GM23338 (cell line): ENCODE data around the gene UQCC3. TPM values are rescaled to one million over a fixed set of nuclear protein-coding genes. Genes with fewer than 3 reads are reported as not detected.
A peak's percentile ranks its signal among the peaks of the same experiment; 100 is the strongest.
"Not testable (repeated sequence)": the region's sequence is repeated elsewhere in the genome, so short reads cannot be mapped to it uniquely, and the experiment has no call there.

Experiments used
- ATAC-seq: fragments of 200-7000 bp; cut with Tn5 transposase; 3 replicates; pipeline ENCODE4 v1.9.1; 2020
- DNase-seq: peaks from one replicate; pipeline ENCODE4 v3.0.0-alpha.2; 2015; ENCODE audit warnings: low spot score
- H2AFZ ChIP-seq: fragments of 200-600 bp; sonication (generic); 2 replicates; pipeline ENCODE4 v1.8.0; 2016; ENCODE audit warnings: antibody characterized with exemption, mild to moderate bottlenecking, moderate library complexity
- H3F3A ChIP-seq: fragments of 200-600 bp; sonication (generic); replicated peaks from 2 replicates; pipeline ENCODE4 v1.8.0; 2017; ENCODE audit warnings: antibody characterized with exemption, mixed run types, low read depth
- H3K27ac ChIP-seq: fragments of 200-600 bp; sonication (generic); 2 replicates; pipeline ENCODE4 v1.6.1; 2016; ENCODE audit warnings: low read depth
- H3K27me3 ChIP-seq: fragments of 200-600 bp; sonication (generic); 2 replicates; pipeline ENCODE4 v1.8.0; 2016; ENCODE audit warnings: mild to moderate bottlenecking, mixed run types, moderate library complexity; ENCODE audit not compliant: insufficient read depth
- H3K36me3 ChIP-seq: fragments of 200-600 bp; sonication (generic); 2 replicates; pipeline ENCODE4 v1.8.0; 2016; ENCODE audit warnings: mild to moderate bottlenecking; ENCODE audit not compliant: insufficient read depth
- H3K4me1 ChIP-seq: fragments of 200-600 bp; sonication (generic); 2 replicates; pipeline ENCODE4 v1.8.0; 2016; ENCODE audit warnings: mild to moderate bottlenecking, moderate library complexity; ENCODE audit not compliant: insufficient read depth
- H3K4me2 ChIP-seq: fragments of 200-600 bp; sonication (generic); 2 replicates; pipeline ENCODE4 v1.7.1; 2017; ENCODE audit warnings: mixed run types
- H3K4me3 ChIP-seq: fragments of 200-600 bp; sonication (generic); 2 replicates; pipeline ENCODE4 v1.6.1; 2016; ENCODE audit warnings: mixed run types
- H3K79me2 ChIP-seq: fragments of 200-600 bp; sonication (generic); replicated peaks from 2 replicates; pipeline ENCODE4 v1.8.0; 2017; ENCODE audit warnings: mild to moderate bottlenecking; ENCODE audit not compliant: insufficient read depth
- H3K9me2 ChIP-seq: fragments of 200-600 bp; sonication (generic); 2 replicates; pipeline ENCODE4 v1.8.0; 2017; ENCODE audit not compliant: insufficient read depth
- H4K20me1 ChIP-seq: fragments of 200-600 bp; sonication (generic); replicated peaks from 2 replicates; pipeline ENCODE4 v1.8.0; 2017; ENCODE audit warnings: mild to moderate bottlenecking; ENCODE audit not compliant: insufficient read depth
- H3K27ac Mint-ChIP-seq: 2 replicates; pipeline ENCODE4 v1.8.0; 2020; ENCODE audit warnings: inconsistent platforms, mild to moderate bottlenecking, moderate library complexity, mixed read lengths
- H3K27me3 Mint-ChIP-seq: 3 replicates; pipeline ENCODE4 v1.8.0; 2022; ENCODE audit warnings: low read depth, mild to moderate bottlenecking, moderate library complexity, mixed read lengths, inconsistent platforms; ENCODE audit not compliant: insufficient read depth, poor library complexity
- H3K36me3 Mint-ChIP-seq: 3 replicates; pipeline ENCODE4 v1.8.0; 2021; ENCODE audit warnings: low read depth, mild to moderate bottlenecking, inconsistent platforms, moderate library complexity, mixed read lengths
- H3K4me1 Mint-ChIP-seq: 3 replicates; pipeline ENCODE4 v1.8.0; 2020; ENCODE audit warnings: mild to moderate bottlenecking, inconsistent platforms, mixed read lengths
- H3K4me3 Mint-ChIP-seq: 3 replicates; pipeline ENCODE4 v1.8.0; 2021; ENCODE audit warnings: moderate library complexity, mild to moderate bottlenecking, inconsistent platforms, mixed read lengths
- H3K9me3 Mint-ChIP-seq: 3 replicates; pipeline ENCODE4 v1.8.0; 2020; ENCODE audit warnings: moderate library complexity, mild to moderate bottlenecking, inconsistent platforms, mixed read lengths
- CREB1 ChIP-seq: fragments of 250-450 bp; sonication (Bioruptor Pico); IDR thresholded peaks from 2 replicates; pipeline ENCODE4 v1.5.0; 2020; ENCODE audit warnings: low read depth, mild to moderate bottlenecking, moderate library complexity
- EZH2 ChIP-seq: fragments of 200-600 bp; sonication (generic); IDR thresholded peaks from one replicate; pipeline ENCODE4 v1.8.0; 2017; ENCODE audit warnings: antibody characterized with exemption, mild to moderate bottlenecking, low read depth; ENCODE audit not compliant: unreplicated experiment
- EZH2phosphoT487 ChIP-seq: fragments of 200-600 bp; sonication (generic); IDR thresholded peaks from one replicate; pipeline ENCODE4 v1.8.1; 2018; ENCODE audit warnings: antibody characterized with exemption; ENCODE audit not compliant: unreplicated experiment
- JUNB ChIP-seq: IDR thresholded peaks from one replicate; pipeline ENCODE4 v1.6.1; 2016; ENCODE audit warnings: antibody characterized with exemption; ENCODE audit not compliant: unreplicated experiment
- NANOG ChIP-seq: IDR thresholded peaks from 2 replicates; pipeline ENCODE4 v1.6.1; 2016; ENCODE audit warnings: antibody characterized with exemption, borderline replicate concordance
- POLR2AphosphoS5 ChIP-seq: IDR thresholded peaks from 2 replicates; pipeline ENCODE4 v1.6.1; 2016; ENCODE audit warnings: antibody characterized with exemption, low read depth
- STAT1 ChIP-seq: IDR thresholded peaks from one replicate; pipeline ENCODE4 v1.6.1; 2016; ENCODE audit warnings: antibody characterized with exemption; ENCODE audit not compliant: unreplicated experiment
- ZNF114 ChIP-seq: fragments of 250-450 bp; sonication (Bioruptor Pico); IDR thresholded peaks from 2 replicates; pipeline ENCODE4 v1.5.0; 2020; ENCODE audit warnings: mild to moderate bottlenecking, moderate library complexity
- ZNF331 ChIP-seq: fragments of 250-450 bp; sonication (Bioruptor Pico); IDR thresholded peaks from 2 replicates; pipeline ENCODE4 v1.5.0; 2020; ENCODE audit warnings: low read depth, mild to moderate bottlenecking, moderate library complexity
- polyA plus RNA-seq: library from polyadenylated mRNA; unstranded; fragments of >200 nt; fragmentation: Nextera tagmentation; extraction: Ambion mirVana; gene quantifications from 2 replicates; pipeline ENCODE4 v1.2.1, GENCODE V29; 2016
- total RNA-seq: library from RNA; depleted of rRNA; stranded (reverse); fragments of >200 nt; shearing (Covaris generic); gene quantifications from 2 replicates; pipeline ENCODE4 v1.2.3, GENCODE V29; 2014
- TF ChIP-seq, protein P1 (sequence below): IDR thresholded peaks from one replicate; pipeline ENCODE4 v1.6.1; 2018; ENCODE audit warnings: antibody characterized with exemption; ENCODE audit not compliant: unreplicated experiment
- TF ChIP-seq, protein P2 (sequence below): IDR thresholded peaks from 2 replicates; pipeline ENCODE4 v1.6.1; 2016; ENCODE audit warnings: antibody characterized with exemption

UQCC3 gene
- total and polyA plus RNA-seq, 2 experiments from 2014 or later: 13.0 to 54.7 TPM

DNA sequence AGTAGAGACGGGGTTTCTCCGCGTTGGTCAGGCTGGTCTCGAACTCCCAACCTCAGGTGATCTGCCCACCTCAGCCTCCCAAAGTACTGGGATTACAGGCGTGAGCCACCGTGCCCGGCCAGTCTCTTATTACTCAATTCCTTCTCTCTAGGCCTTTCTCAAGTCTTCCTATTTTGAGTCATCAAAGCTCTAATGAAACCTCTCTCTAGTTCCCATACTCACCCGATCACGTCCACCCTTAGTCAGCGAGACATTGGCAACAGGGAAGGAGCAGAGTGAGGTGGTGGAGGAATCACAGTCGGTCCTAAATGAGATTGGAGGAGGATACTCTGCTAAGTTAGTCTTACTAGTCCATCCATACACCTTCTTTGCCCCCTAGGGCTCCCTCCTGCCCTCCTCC is 30.8 kb downstream of the UQCC3 start:
- H4K20me1 ChIP-seq: no peaks in the 10 kb centered on the region; the same call in 1 of the 2 replicates
- TF ChIP-seq, protein P1, sequence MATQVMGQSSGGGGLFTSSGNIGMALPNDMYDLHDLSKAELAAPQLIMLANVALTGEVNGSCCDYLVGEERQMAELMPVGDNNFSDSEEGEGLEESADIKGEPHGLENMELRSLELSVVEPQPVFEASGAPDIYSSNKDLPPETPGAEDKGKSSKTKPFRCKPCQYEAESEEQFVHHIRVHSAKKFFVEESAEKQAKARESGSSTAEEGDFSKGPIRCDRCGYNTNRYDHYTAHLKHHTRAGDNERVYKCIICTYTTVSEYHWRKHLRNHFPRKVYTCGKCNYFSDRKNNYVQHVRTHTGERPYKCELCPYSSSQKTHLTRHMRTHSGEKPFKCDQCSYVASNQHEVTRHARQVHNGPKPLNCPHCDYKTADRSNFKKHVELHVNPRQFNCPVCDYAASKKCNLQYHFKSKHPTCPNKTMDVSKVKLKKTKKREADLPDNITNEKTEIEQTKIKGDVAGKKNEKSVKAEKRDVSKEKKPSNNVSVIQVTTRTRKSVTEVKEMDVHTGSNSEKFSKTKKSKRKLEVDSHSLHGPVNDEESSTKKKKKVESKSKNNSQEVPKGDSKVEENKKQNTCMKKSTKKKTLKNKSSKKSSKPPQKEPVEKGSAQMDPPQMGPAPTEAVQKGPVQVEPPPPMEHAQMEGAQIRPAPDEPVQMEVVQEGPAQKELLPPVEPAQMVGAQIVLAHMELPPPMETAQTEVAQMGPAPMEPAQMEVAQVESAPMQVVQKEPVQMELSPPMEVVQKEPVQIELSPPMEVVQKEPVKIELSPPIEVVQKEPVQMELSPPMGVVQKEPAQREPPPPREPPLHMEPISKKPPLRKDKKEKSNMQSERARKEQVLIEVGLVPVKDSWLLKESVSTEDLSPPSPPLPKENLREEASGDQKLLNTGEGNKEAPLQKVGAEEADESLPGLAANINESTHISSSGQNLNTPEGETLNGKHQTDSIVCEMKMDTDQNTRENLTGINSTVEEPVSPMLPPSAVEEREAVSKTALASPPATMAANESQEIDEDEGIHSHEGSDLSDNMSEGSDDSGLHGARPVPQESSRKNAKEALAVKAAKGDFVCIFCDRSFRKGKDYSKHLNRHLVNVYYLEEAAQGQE: no peak
- TF ChIP-seq ZNF331 (CRISPR knock-in tag) (no peak), JUNB (no peak), STAT1 (no peak)
- Mint-ChIP-seq H3K4me3 (no peak overlapping the region), H3K27me3 (peaks cover 10% of the 10 kb centered on the region), H3K4me1 (peaks cover 9% of the 10 kb centered on the region), H3K9me3 (no peaks in the 10 kb centered on the region), H3K27ac (no peak overlapping the region), H3K36me3 (peaks cover 38% of the 10 kb centered on the region)
- H3K4me2 ChIP-seq: no peak overlapping the region
- DNase-seq (no peak), ATAC-seq (no peak)
- H3K4me1 ChIP-seq: peaks cover 3% of the 10 kb centered on the region
- H3K79me2 ChIP-seq: peaks cover 9% of the 10 kb centered on the region
- H3F3A ChIP-seq: peaks cover 19% of the 10 kb centered on the region
- no peak overlapping the region for H3K4me3 ChIP-seq
- H2AFZ ChIP-seq: no peak overlapping the region
- no peak overlapping the region for H3K27ac ChIP-seq
- H3K27me3 ChIP-seq: no peaks in the 10 kb centered on the region
- H3K36me3 ChIP-seq: peaks cover 11% of the 10 kb centered on the region
- H3K9me2 ChIP-seq: no peaks in the 10 kb centered on the region

DNA sequence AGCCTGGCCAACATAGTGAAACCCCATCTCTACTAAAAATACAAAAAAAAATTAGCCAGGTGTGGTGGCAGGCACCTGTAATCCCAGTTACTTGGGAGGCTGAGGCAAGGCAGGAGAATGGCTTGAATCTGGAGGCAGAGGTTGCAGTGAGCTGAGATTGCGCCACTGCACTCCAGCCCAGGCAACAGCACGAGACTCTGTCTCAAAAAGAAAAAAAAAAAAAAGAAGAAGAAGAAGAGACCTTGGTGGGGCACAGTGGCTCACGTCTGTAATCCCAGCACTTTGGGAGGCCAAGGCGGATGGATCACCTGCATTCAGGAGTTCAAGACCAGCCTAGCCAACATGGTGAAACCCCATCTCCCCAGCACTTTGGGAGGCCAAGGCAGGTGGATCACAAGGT is 32.4 kb downstream of the UQCC3 start:
- H3K36me3 ChIP-seq: peaks cover 11% of the 10 kb centered on the region
- H3K9me2 ChIP-seq, H3K27ac Mint-ChIP-seq, H3K27ac ChIP-seq, H4K20me1 ChIP-seq, H3K4me3 ChIP-seq, H3K4me3 Mint-ChIP-seq, DNase-seq, H2AFZ ChIP-seq, H3K79me2 ChIP-seq, H3K4me2 ChIP-seq, H3K9me3 Mint-ChIP-seq, H3K27me3 ChIP-seq, ATAC-seq: not testable (repeated sequence)
- peaks cover 33% of the 10 kb centered on the region for H3K36me3 Mint-ChIP-seq
- H3K4me1 ChIP-seq: peaks cover 17% of the 10 kb centered on the region
- H3K27me3 Mint-ChIP-seq: peaks cover 19% of the 10 kb centered on the region
- peaks cover 25% of the 10 kb centered on the region for H3K4me1 Mint-ChIP-seq
- H3F3A ChIP-seq: peaks cover 32% of the 10 kb centered on the region

DNA sequence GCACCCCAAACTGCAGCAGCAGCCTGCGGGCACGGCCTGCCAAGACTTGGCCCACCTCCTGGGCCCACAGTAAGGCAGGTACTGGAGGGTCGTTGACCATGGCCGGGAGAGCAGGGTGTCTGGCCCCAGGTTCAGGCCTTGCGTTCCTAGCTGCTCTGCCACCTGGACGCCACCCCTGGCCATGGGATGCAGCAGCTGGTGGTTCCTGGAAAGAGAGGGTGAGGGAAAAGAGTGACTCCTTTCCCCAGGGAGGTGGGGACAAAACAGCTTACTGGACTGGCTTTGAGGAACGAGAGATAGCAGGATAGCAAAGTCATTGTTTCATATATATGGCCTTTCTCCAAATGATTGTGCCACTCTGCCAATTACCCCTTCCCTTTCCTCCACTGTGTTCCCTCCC is 33.9 kb downstream of the UQCC3 start:
- H2AFZ ChIP-seq: peak overlapping the region; percentile 87; the same call in 1 of the 2 replicates
- H3K4me3 Mint-ChIP-seq: peak overlapping the region; percentile 92
- no peak for TF ChIP-seq EZH2phosphoT487
- no peak for TF ChIP-seq EZH2
- no peak for TF ChIP-seq JUNB
- TF ChIP-seq STAT1: no peak
- TF ChIP-seq CREB1 (CRISPR knock-in tag): no peak
- TF ChIP-seq, protein P2, sequence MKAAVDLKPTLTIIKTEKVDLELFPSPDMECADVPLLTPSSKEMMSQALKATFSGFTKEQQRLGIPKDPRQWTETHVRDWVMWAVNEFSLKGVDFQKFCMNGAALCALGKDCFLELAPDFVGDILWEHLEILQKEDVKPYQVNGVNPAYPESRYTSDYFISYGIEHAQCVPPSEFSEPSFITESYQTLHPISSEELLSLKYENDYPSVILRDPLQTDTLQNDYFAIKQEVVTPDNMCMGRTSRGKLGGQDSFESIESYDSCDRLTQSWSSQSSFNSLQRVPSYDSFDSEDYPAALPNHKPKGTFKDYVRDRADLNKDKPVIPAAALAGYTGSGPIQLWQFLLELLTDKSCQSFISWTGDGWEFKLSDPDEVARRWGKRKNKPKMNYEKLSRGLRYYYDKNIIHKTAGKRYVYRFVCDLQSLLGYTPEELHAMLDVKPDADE: no peak
- no peak for TF ChIP-seq ZNF114 (CRISPR knock-in tag)
- TF ChIP-seq, protein P1: no peak
- no peak for TF ChIP-seq NANOG
- TF ChIP-seq ZNF331 (CRISPR knock-in tag): no peak
- TF ChIP-seq POLR2AphosphoS5: no peak

More for the DNA sequence above, 33.9 kb downstream of the UQCC3 start:
- peak overlapping the region; percentile 100 for H3K4me2 ChIP-seq
- peak overlapping the region; percentile 65 for H3K4me3 ChIP-seq
- H3F3A ChIP-seq: peaks cover 41% of the 10 kb centered on the region
- DNase-seq (peak; percentile 48), ATAC-seq (no peak)
- peaks cover 27% of the 10 kb centered on the region for H3K27me3 Mint-ChIP-seq
- peaks cover 36% of the 10 kb centered on the region for H3K36me3 Mint-ChIP-seq
- peaks cover 12% of the 10 kb centered on the region for H3K36me3 ChIP-seq
- no peaks in the 10 kb centered on the region for H3K27me3 ChIP-seq
- H3K79me2 ChIP-seq: peaks cover 9% of the 10 kb centered on the region
- H3K9me3 Mint-ChIP-seq: no peaks in the 10 kb centered on the region
- peak overlapping the region; percentile 98 for H3K27ac Mint-ChIP-seq
- H3K27ac ChIP-seq: peak overlapping the region; percentile 74; the same call in 1 of the 2 replicates
- no peaks in the 10 kb centered on the region; the same call in 1 of the 2 replicates for H4K20me1 ChIP-seq
- no peaks in the 10 kb centered on the region for H3K9me2 ChIP-seq
- peaks cover 23% of the 10 kb centered on the region for H3K4me1 ChIP-seq
- H3K4me1 Mint-ChIP-seq: peaks cover 32% of the 10 kb centered on the region
